GM21367 (cell line): ENCODE results near the gene ST3GAL5.

ENCODE experiments used
- ATAC-seq: cut with Tn5 transposase; IDR thresholded peaks from one replicate; pipeline ENCODE4 v1.9.1; 2021; ENCODE audit not compliant: unreplicated experiment

The ST3GAL5 gene

GRCh38 chr2:85811180-85812093 is 77.4 kb downstream of the ST3GAL5 start:
- ATAC-seq, result no peak

GRCh38 chr2:85810371-85811179 is 78.2 kb downstream of the ST3GAL5 start:
- no peak for ATAC-seq

- ATAC-seq, result no peak
Observed at GRCh38 chr2:85807756-85808155, 81.0 kb downstream of the ST3GAL5 start.

GRCh38 chr2:85806358-85807118 is 82.3 kb downstream of the ST3GAL5 start:
- no peak for ATAC-seq

- no peak for ATAC-seq
Observed at GRCh38 chr2:85804583-85804982, 84.2 kb downstream of the ST3GAL5 start.

- ATAC-seq, result no peak
Observed at GRCh38 chr2:85803704-85804425, 84.9 kb downstream of the ST3GAL5 start.

GRCh38 chr2:85802354-85803103 is 86.3 kb downstream of the ST3GAL5 start:
- no peak for ATAC-seq

GRCh38 chr2:85801871-85802270 is 86.9 kb downstream of the ST3GAL5 start:
- ATAC-seq, result no peak

- no peak for ATAC-seq
Observed at GRCh38 chr2:85800586-85800985, 88.2 kb downstream of the ST3GAL5 start.

GRCh38 chr2:85799215-85799956 is 89.4 kb downstream of the ST3GAL5 start:
- no peak for ATAC-seq

GRCh38 chr2:85797921-85798320 is 90.9 kb downstream of the ST3GAL5 start:
- no peak for ATAC-seq

- no peak for ATAC-seq
Observed at GRCh38 chr2:85797263-85797660, 91.5 kb downstream of the ST3GAL5 start.

GRCh38 chr2:85796341-85797262 is 92.2 kb downstream of the ST3GAL5 start:
- ATAC-seq, result no peak

GRCh38 chr2:85796046-85796340 is 92.8 kb downstream of the ST3GAL5 start:
- no peak for ATAC-seq

GRCh38 chr2:85795331-85796045 is 93.3 kb downstream of the ST3GAL5 start:
- no peak for ATAC-seq

GRCh38 chr2:85794491-85795121 is 94.2 kb downstream of the ST3GAL5 start:
- ATAC-seq, result no peak

- ATAC-seq, result no peak
Observed at GRCh38 chr2:85794038-85794441, 94.8 kb downstream of the ST3GAL5 start.
